ENCODE measurements around the gene ATP9B. TPM values are rescaled to one million over a fixed set of nuclear protein-coding genes. Genes with fewer than 3 reads are reported as not detected.

Gene ATP9B
- total RNA-seq, 1 donor from 2014 or later: 33.2 TPM

- Histone ChIP-seq H3K36me3 (no peaks in the 10 kb centered on the region), H3F3A (ENCODE audit: low read depth) (no peaks in the 10 kb centered on the region), H3K27ac (no peak overlapping the region), H3K4me3 (no peak overlapping the region), H3K4me2 (no peak overlapping the region), H4K20me1 (ENCODE audit: low read depth) (peaks cover 7% of the 10 kb centered on the region), H3K79me2 (ENCODE audit: low read depth) (no peaks in the 10 kb centered on the region), H2AFZ (replicated peaks) (no peak overlapping the region), H3K9ac (no peak overlapping the region), H3K9me3 (ENCODE audit: low read depth) (no peaks in the 10 kb centered on the region), H3K27me3 (no peaks in the 10 kb centered on the region), H3K4me1 (peaks cover 8% of the 10 kb centered on the region)
- no peak for DNase-seq (ENCODE audit: low spot score)
- H3K27ac Mint-ChIP-seq: no peak overlapping the region
- H3K4me1 Mint-ChIP-seq: peaks cover 23% of the 10 kb centered on the region
- no peak for TF ChIP-seq EZH2 (IDR thresholded peaks at IDR 0.05)
- no peak for TF ChIP-seq EZH2phosphoT487 (IDR thresholded peaks at IDR 0.05)
- TF ChIP-seq, protein P1, sequence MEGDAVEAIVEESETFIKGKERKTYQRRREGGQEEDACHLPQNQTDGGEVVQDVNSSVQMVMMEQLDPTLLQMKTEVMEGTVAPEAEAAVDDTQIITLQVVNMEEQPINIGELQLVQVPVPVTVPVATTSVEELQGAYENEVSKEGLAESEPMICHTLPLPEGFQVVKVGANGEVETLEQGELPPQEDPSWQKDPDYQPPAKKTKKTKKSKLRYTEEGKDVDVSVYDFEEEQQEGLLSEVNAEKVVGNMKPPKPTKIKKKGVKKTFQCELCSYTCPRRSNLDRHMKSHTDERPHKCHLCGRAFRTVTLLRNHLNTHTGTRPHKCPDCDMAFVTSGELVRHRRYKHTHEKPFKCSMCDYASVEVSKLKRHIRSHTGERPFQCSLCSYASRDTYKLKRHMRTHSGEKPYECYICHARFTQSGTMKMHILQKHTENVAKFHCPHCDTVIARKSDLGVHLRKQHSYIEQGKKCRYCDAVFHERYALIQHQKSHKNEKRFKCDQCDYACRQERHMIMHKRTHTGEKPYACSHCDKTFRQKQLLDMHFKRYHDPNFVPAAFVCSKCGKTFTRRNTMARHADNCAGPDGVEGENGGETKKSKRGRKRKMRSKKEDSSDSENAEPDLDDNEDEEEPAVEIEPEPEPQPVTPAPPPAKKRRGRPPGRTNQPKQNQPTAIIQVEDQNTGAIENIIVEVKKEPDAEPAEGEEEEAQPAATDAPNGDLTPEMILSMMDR (IDR thresholded peaks at IDR 0.05): no peak
- peaks cover 2% of the 10 kb centered on the region for H3K27me3 Mint-ChIP-seq (ENCODE audit: insufficient read depth, low read depth)
- H3K36me3 Mint-ChIP-seq: peaks cover 4% of the 10 kb centered on the region
- H3K9me3 Mint-ChIP-seq: no peaks in the 10 kb centered on the region
- H3K4me3 Mint-ChIP-seq: no peak overlapping the region
Measured at GRCh38 chr18:79242246-79242645, 173.1 kb downstream of the ATP9B start.

- Mint-ChIP-seq H3K9me3 (no peaks in the 10 kb centered on the region), H3K4me1 (peaks cover 34% of the 10 kb centered on the region), H3K27ac (no peak overlapping the region), H3K4me3 (no peak overlapping the region), H3K36me3 (no peaks in the 10 kb centered on the region), H3K27me3 (ENCODE audit: insufficient read depth, low read depth) (no peaks in the 10 kb centered on the region)
- Histone ChIP-seq H3K79me2 (ENCODE audit: low read depth) (no peaks in the 10 kb centered on the region), H3F3A (ENCODE audit: low read depth) (peaks cover 8% of the 10 kb centered on the region), H2AFZ (replicated peaks) (no peak overlapping the region), H3K9me3 (ENCODE audit: low read depth) (no peaks in the 10 kb centered on the region), H3K9ac (no peak overlapping the region), H3K27me3 (no peaks in the 10 kb centered on the region), H3K4me2 (no peak overlapping the region), H3K4me1 (peaks cover 18% of the 10 kb centered on the region), H3K27ac (no peak overlapping the region), H3K36me3 (no peaks in the 10 kb centered on the region), H4K20me1 (ENCODE audit: low read depth) (peaks cover 18% of the 10 kb centered on the region), H3K4me3 (no peak overlapping the region)
- TF ChIP-seq, protein P1 (IDR thresholded peaks at IDR 0.05): no peak
- TF ChIP-seq EZH2 (IDR thresholded peaks at IDR 0.05): no peak
- no peak for TF ChIP-seq EZH2phosphoT487 (IDR thresholded peaks at IDR 0.05)
- DNase-seq (ENCODE audit: low spot score): no peak
Measured at GRCh38 chr18:79245517-79246001, 176.4 kb downstream of the ATP9B start.

- peak; percentile 88 for DNase-seq (ENCODE audit: low spot score)
- Histone ChIP-seq H3K9ac (no peak overlapping the region), H3K27me3 (no peaks in the 10 kb centered on the region), H3F3A (ENCODE audit: low read depth) (peaks cover 12% of the 10 kb centered on the region), H3K4me3 (no peak overlapping the region), H2AFZ (replicated peaks) (peak overlapping the region; percentile 73), H3K27ac (no peak overlapping the region), H3K4me2 (peak overlapping the region; percentile 34), H3K36me3 (no peaks in the 10 kb centered on the region), H3K4me1 (peaks cover 22% of the 10 kb centered on the region), H3K79me2 (ENCODE audit: low read depth) (no peaks in the 10 kb centered on the region), H4K20me1 (ENCODE audit: low read depth) (peaks cover 19% of the 10 kb centered on the region), H3K9me3 (ENCODE audit: low read depth) (no peaks in the 10 kb centered on the region)
- Mint-ChIP-seq H3K27me3 (ENCODE audit: insufficient read depth, low read depth) (no peaks in the 10 kb centered on the region), H3K4me3 (peak overlapping the region; percentile 57), H3K36me3 (no peaks in the 10 kb centered on the region), H3K27ac (peak overlapping the region; percentile 63), H3K4me1 (peaks cover 37% of the 10 kb centered on the region), H3K9me3 (no peaks in the 10 kb centered on the region)
- TF ChIP-seq EZH2 (IDR thresholded peaks at IDR 0.05) (no peak), EZH2phosphoT487 (IDR thresholded peaks at IDR 0.05) (no peak)
- TF ChIP-seq, protein P1 (IDR thresholded peaks at IDR 0.05): peak; percentile 97
Measured at GRCh38 chr18:79246309-79247108, 177.3 kb downstream of the ATP9B start.
